ENCODE data around the gene YES1.

The YES1 gene

GRCh38 chr18:811892-812375 lies at the start of gene YES1:
TSS of gene YES1 (minus strand) at chr18:812242. CDS start at chr18:756827, 55,415 bp downstream.
- DNase-seq, result no peak

GRCh38 chr18:857986-858385 lies 45.9 kb upstream of the YES1 start:
- no peak for DNase-seq

GRCh38 chr18:853471-853870 lies 41.4 kb upstream of the YES1 start:
- DNase-seq, result no peak

DNA sequence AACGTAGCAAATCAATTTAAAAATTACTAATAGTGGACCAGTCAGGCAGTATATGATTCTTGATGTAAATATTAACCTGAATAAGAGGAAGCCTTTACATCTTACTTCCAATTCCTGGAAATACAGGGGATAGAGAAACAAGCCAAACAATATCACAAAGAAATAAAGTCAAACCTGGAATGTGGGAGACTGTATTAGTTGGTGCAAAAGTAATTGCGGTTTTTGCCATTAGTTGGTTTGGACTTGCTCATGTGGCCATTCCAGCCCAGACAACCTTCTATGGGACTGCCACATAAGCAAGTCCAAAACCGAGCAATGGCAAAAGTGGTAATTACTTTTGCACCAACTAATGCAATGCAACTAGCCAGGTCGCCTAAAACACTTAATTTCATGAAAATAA lies 38.9 kb upstream of the YES1 start:
- no peak for DNase-seq

DNA sequence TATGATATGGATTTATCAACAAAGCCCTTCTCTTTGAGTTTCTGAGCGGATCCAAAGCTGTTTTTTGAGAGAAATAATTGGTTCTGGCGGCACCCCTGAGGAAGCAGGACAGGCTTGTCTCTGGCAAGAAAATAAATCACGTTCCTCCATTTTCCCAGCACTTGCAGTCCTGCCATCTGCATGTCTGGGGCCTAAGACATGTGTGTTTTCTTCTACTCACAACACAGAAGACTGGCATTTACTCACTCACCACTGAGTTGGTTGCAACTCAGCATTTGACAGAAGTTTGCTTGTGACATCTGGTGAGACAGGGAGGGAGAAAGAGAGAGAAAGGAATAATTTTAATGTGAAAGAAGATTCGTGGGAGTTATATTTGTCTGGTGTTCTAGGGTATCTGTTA lies 37.0 kb upstream of the YES1 start:
- no peak for DNase-seq

DNA sequence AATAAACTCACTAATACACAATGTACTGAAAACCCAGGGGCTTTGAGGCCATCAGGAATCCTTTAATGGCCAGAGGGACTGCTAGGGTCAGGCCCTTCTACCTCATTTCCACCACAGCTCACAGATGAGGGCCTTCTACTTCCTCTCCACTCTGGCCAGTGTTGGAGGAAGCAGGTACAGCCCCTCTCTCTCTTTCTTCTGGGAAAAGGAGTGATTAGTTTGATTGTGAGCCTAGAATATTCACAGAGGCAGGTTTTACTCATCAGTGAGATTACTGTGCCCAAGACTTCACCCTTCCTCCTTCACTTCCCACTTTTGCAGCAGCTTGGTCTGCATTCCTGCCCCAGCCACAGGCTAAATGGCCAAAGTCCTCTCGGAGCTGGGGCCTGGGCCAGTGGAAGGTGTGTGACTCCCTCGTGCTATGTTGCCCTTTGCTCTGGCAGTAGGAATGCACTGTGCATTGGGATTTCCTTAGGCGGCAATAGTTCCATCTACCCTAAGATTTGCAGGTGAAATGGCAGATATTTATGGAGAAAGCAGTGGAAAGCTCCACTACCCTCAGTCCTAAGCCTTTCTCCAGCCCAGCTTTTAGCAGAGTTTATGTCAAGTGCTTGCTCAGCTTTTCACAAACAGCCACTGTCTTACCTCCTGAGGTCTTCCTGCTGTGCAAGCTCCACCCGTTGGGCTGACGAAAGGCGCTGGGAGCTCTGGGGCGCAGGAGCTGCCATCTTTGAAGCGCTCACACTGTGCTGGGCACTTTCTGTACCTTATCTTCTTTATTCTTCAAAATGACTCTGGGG lies 36.2 kb upstream of the YES1 start:
- DNase-seq, result no peak

DNA sequence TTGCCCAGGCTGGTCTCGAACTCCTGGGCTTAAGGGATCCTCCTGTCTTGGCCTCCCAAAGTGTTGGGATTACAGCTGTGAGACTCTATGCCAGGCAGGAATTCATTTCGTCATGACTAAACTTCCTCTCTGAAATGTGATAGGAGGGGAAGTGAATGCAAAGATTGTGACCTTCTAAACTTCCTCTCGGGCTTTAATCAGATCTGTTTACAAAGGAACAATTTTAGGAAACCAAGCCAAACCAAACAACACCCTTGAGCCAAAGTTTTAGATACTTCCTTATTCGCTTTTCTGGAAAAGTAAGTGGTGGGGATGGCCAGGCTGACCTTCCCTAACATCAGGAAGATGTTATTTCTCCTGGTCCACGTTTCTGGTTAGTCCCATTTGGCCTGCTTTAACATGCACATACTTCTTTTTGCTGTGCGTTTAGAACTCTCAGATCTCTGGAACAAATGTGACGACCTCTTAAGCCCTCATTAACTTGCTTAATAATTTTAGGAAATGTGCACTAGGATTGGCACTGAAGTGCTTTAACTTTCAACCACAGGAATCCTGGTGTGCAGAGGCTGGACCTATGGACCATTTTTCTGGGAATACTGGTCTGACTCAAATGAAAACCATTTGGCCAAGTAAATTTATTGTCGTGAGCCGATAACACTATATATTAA lies 33.2 kb upstream of the YES1 start:
- DNase-seq, result no peak

GRCh38 chr18:841647-842370 lies 29.8 kb upstream of the YES1 start:
- no peak for DNase-seq

GRCh38 chr18:840516-840915 lies 28.5 kb upstream of the YES1 start:
- no peak for DNase-seq

DNA sequence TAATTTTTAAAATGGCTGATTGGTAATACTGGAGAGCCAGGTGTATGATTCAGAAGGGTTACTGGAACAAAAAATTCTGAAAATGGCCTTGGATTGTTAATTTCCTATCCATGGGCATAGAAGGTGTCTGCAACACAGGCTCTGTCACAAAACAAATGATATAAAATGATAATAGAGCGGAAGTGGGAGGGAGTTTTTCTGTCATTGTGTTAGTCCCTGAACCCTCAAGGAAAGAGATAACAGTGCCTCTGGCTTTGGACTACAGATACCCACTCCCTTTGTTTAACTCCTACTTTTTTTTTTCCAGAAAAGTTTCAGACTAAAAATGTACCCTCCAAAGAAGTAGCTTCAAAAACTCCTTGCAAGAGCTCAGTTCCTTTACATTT lies 28.0 kb upstream of the YES1 start:
- no peak for DNase-seq

DNA sequence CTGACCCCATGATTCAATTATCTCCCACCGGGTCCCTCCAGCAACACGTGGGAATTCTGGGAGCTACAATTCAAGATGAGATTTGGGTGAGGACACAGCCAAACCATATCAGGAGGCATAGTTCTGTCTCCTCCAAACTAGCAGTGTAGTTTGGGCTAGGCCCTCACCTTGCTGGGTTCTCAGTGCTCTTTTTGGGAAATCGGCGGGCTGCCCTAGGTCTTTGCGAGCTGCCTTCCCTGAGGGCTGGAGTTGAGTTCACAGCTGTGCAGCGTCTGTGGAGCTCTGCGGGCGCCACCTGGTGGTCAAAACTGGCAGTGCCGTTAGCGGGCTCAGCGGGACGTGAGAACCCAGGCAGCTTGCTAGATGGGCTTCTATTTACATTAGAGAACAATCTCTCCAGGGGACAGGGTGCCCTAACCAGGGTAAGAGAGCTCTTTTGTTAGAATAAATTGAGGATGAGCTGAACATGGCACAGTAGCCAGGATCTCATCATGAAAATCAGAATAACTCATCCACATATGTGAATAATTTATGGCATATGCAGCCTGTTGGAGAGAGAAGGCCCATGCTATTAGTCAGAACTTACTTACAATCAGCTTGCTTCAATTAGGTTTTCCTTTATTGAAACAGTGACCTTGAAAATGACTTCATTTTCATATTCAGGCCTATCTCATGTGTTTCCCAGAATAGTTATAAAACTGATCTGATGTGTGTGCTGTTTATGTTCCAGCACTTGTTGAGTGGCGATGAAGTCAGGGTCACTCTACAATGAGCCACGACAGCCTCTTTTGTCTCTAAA lies 27.4 kb upstream of the YES1 start:
- DNase-seq, result peak; percentile 41

DNA sequence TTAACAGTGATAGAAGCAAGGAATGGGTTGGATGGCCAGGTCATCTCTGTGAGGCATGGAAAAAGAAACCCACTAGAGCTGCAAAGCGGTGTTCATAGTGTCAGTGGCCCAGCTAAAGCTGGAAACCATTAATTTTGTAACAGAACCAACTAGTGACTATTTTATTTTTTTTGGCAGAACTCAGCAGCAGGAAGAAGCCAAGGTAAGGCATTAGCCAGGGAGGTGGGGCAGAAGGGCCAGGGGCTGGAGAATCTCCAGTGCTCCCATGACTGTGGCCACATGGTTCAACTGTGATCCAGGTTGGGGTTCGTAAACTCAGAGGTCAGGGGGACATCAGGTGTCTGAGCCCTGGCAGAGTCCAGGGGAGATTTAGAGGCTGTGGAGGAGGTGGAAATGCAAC lies 25.9 kb upstream of the YES1 start:
- DNase-seq, result no peak

DNA sequence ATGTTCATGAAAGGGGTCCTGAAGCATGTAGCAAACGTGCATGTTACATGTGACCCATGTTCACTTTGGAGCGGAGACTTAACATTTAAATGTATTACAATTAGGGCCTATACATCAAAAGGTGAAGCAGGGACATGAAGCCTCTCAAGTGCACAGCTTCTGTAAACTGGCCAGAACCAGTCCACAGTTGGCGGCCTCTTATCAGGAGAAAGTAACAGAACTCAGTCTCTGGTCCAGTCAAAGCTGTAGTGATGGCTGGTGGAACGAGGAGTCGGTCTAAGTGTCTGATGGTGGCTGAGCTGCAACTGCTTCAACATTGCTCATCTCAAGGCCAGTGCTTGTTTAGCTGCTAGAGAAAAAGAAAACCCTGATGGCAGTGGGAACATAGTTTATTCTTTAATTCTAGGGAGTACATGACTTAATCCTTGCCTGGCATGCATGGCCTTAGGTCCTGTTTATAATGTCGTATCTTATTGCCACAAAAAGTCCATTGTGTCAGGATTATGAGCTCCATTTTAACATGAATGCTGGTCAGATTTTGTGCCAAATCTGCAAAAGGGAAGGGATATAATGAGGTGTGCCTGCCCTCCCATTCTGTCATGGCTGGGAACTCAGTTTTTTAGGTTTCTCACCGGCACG lies 22.2 kb upstream of the YES1 start:
- DNase-seq, result no peak

DNA sequence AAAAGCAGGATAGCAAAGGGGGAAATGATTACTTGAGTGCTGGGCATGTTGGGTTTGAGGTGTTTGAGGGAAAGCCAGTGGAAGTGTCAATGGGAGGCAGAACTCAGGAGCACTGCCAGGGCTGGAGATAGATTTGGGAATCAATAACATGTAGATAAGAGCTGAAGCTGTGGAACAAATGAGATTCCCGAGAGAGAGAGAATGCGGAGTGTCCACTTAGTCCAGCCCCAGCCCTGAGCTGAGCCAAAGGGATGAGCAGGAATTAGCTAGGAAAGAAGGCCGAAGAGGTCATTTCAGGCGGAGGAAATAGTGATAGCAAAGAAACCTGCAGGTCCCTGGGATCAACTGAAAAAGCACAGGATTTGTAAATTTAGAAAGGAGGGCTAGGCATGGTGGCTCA lies 21.2 kb upstream of the YES1 start:
- no peak for DNase-seq

GRCh38 chr18:832085-832681 lies 20.1 kb upstream of the YES1 start:
- DNase-seq, result no peak

- DNase-seq, result no peak
Observed at GRCh38 chr18:830315-830901, 18.4 kb upstream of the YES1 start.

DNA sequence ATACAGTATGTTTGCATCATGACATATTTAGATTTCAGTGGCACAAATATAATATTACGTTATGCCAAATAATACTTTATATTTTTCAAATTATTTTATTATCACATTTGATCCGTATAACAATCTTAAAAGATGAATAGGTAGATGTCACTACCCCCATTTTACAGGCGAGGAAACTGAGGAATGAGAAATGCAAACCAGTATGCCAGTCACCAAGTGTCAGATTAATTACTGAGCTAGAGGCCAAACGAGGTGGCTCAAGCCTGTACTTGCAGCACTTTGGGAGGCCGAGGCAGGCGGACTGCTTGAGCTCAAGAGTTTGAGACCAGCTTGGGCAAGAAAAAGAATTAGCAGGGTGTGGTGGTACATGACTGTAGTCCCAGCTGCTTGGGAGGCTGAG lies 17.4 kb upstream of the YES1 start:
- no peak for DNase-seq

GRCh38 chr18:827093-827677 lies 15.1 kb upstream of the YES1 start:
- DNase-seq, result no peak

GRCh38 chr18:825891-826585 lies 14.0 kb upstream of the YES1 start:
- DNase-seq, result no peak

GRCh38 chr18:824179-824578 lies 12.1 kb upstream of the YES1 start:
- DNase-seq, result no peak

Measured in NCI-H1048 (cell line).